HG02970 (cell line): ENCODE measurements around the gene ANKFY1.
"Not testable (repeated sequence)": the region's sequence is repeated elsewhere in the genome, so short reads cannot be mapped to it uniquely, and the experiment has no call there.

Experiments
- ATAC-seq: cut with Tn5 transposase; IDR thresholded peaks from one replicate; pipeline ENCODE4 v1.9.1; 2021; ENCODE audit warnings: mild to moderate bottlenecking, moderate library complexity, moderate number of reproducible peaks; ENCODE audit not compliant: unreplicated experiment, low FRiP score

ANKFY1 gene

GRCh38 chr17:4258867-4259266 is 4.9 kb downstream of the ANKFY1 start:
- ATAC-seq = no peak

- ATAC-seq = no peak
These were observed 6.8 kb downstream of the ANKFY1 start for GRCh38 chr17:4256952-4257351.

- ATAC-seq = not testable (repeated sequence)
These were observed 8.5 kb downstream of the ANKFY1 start for GRCh38 chr17:4255271-4255670.

- no peak for ATAC-seq
These were observed 12.9 kb downstream of the ANKFY1 start for GRCh38 chr17:4250887-4251286.

- no peak for ATAC-seq
These were observed 14.2 kb downstream of the ANKFY1 start for GRCh38 chr17:4249452-4250029.

- no peak for ATAC-seq
These were observed 15.1 kb downstream of the ANKFY1 start for GRCh38 chr17:4248504-4249277.

GRCh38 chr17:4247971-4248388 is 15.8 kb downstream of the ANKFY1 start:
- ATAC-seq = no peak

GRCh38 chr17:4247361-4247970 is 16.3 kb downstream of the ANKFY1 start:
- no peak for ATAC-seq

- no peak for ATAC-seq
These were observed 17.1 kb downstream of the ANKFY1 start for GRCh38 chr17:4246674-4247073.

- ATAC-seq = no peak
These were observed 22.2 kb downstream of the ANKFY1 start for GRCh38 chr17:4241535-4241934.

GRCh38 chr17:4236456-4236855 is 27.3 kb downstream of the ANKFY1 start:
- no peak for ATAC-seq

- no peak for ATAC-seq
These were observed 28.2 kb downstream of the ANKFY1 start for GRCh38 chr17:4235372-4236279.

- no peak for ATAC-seq
These were observed 29.4 kb downstream of the ANKFY1 start for GRCh38 chr17:4234401-4234800.

- no peak for ATAC-seq
These were observed 30.0 kb downstream of the ANKFY1 start for GRCh38 chr17:4233668-4234258.

GRCh38 chr17:4232168-4232813 is 31.5 kb downstream of the ANKFY1 start:
- no peak for ATAC-seq

GRCh38 chr17:4229627-4230541 is 33.9 kb downstream of the ANKFY1 start:
- ATAC-seq = no peak

GRCh38 chr17:4221899-4222659 is 41.7 kb downstream of the ANKFY1 start:
- no peak for ATAC-seq

- ATAC-seq = no peak
These were observed 42.6 kb downstream of the ANKFY1 start for GRCh38 chr17:4221163-4221562.
